HepG2 (cell line): ENCODE measurements around the gene STYXL1. TPM values are rescaled to one million over a fixed set of nuclear protein-coding genes. Genes with fewer than 3 reads are reported as not detected.

Source experiments
- ATAD3A ChIP-seq: sonication (generic); formaldehyde crosslinking; IDR thresholded peaks from 2 replicates; pipeline ENCODE4 v1.4.0; 2020; ENCODE audit warnings: missing genetic modification reagents
- EHMT2 ChIP-seq: fragments of 200-600 bp; sonication (generic); IDR thresholded peaks from 2 replicates; pipeline ENCODE4 v1.7.0; 2017; ENCODE audit warnings: antibody characterized with exemption, low read depth, low read length, borderline replicate concordance
- JDP2 ChIP-seq: sonication (generic); formaldehyde crosslinking; IDR thresholded peaks from 2 replicates; pipeline ENCODE4 v1.8.1; 2022; ENCODE audit warnings: missing genetic modification reagents, borderline replicate concordance
- MEF2D ChIP-seq: sonication (generic); formaldehyde crosslinking; IDR thresholded peaks from 2 replicates; pipeline ENCODE4 v1.5.1; 2020; ENCODE audit warnings: mild to moderate bottlenecking, missing genetic modification reagents
- MIER3 ChIP-seq: IDR thresholded peaks from 2 replicates; pipeline ENCODE4 v1.6.1; 2016; ENCODE audit warnings: missing compliant biosample characterization, borderline replicate concordance
- MYNN ChIP-seq: sonication (generic); formaldehyde crosslinking; IDR thresholded peaks from 2 replicates; pipeline ENCODE4 v1.4.0; 2020; ENCODE audit warnings: mild to moderate bottlenecking, low read depth, missing genetic modification reagents
- PAX8 ChIP-seq: sonication (generic); formaldehyde crosslinking; IDR thresholded peaks from 2 replicates; pipeline ENCODE4 v1.8.0; 2022; ENCODE audit warnings: mild to moderate bottlenecking, missing genetic modification reagents, borderline replicate concordance
- POLR2AphosphoS2 ChIP-seq: IDR thresholded peaks from 2 replicates; pipeline ENCODE4 v1.6.1; 2011; ENCODE audit warnings: low read depth, low read length, improper control_type of control experiment
- STAG1 ChIP-seq: sonication (generic); formaldehyde crosslinking; IDR thresholded peaks from 2 replicates; pipeline ENCODE4 v1.4.0; 2020; ENCODE audit warnings: missing genetic modification reagents
- ZBTB38 ChIP-seq: sonication (generic); formaldehyde crosslinking; IDR thresholded peaks from 2 replicates; pipeline ENCODE4 v1.5.1; 2020; ENCODE audit warnings: mild to moderate bottlenecking, missing genetic modification reagents
- ZNF382 ChIP-seq: sonication (generic); formaldehyde crosslinking; IDR thresholded peaks from 2 replicates; pipeline ENCODE4 v1.5.0; 2020; ENCODE audit warnings: missing genetic modification reagents, mild to moderate bottlenecking, borderline replicate concordance
- ZNF446 ChIP-seq: sonication (generic); formaldehyde crosslinking; IDR thresholded peaks from 2 replicates; pipeline ENCODE4 v1.5.0; 2020; ENCODE audit warnings: mild to moderate bottlenecking, missing genetic modification reagents
- ZNF616 ChIP-seq: sonication (generic); formaldehyde crosslinking; IDR thresholded peaks from 2 replicates; pipeline ENCODE4 v1.5.0; 2020; ENCODE audit warnings: low read depth, mild to moderate bottlenecking, missing genetic modification reagents
- ZNF670 ChIP-seq: sonication (generic); formaldehyde crosslinking; IDR thresholded peaks from 2 replicates; pipeline ENCODE4 v1.8.0; 2022; ENCODE audit warnings: mild to moderate bottlenecking, missing genetic modification reagents, borderline replicate concordance
- ZNF776 ChIP-seq: sonication (generic); formaldehyde crosslinking; IDR thresholded peaks from 2 replicates; pipeline ENCODE4 v1.4.0; 2020; ENCODE audit warnings: mild to moderate bottlenecking, missing genetic modification reagents
- polyA plus RNA-seq, 8 experiments: library from polyadenylated mRNA; depleted of rRNA in 3 of 8; stranded (reverse) in 7 of 8; unstranded in 1 of 8; fragments of >200 nt; fragmentation: Illumina TruSeq in 4 of 8; extraction: Trizol in 4 of 8; gene quantifications; 2 replicates each; pipeline versions ENCODE4 v1.2.1 to v1.2.3, GENCODE V29; 2011 to 2016; ENCODE audit warnings: low read depth in 4 of 8, missing spikeins in 1 of 8, mixed read lengths in 1 of 8; ENCODE audit not compliant: insufficient read depth in 1 of 8
- total RNA-seq, 5 experiments: library from RNA; depleted of rRNA; stranded (reverse); fragments of >200 nt; fragmentation: Illumina TruSeq; extraction: Trizol; gene quantifications; 2 replicates each; pipeline ENCODE4 v1.2.3, GENCODE V29; 2016; ENCODE audit warnings: low read depth in 1 of 5
- TF ChIP-seq, protein P1 (sequence below): sonication (generic); formaldehyde crosslinking; IDR thresholded peaks from 2 replicates; pipeline ENCODE4 v1.4.0; 2020; ENCODE audit warnings: missing genetic modification reagents
- TF ChIP-seq, protein P2 (sequence below): sonication (generic); formaldehyde crosslinking; conservative IDR thresholded peaks from 2 replicates; pipeline ENCODE4 v1.5.0; 2020; ENCODE audit warnings: missing genetic modification reagents
- TF ChIP-seq, protein P3 (sequence below): sonication (generic); formaldehyde crosslinking; conservative IDR thresholded peaks from 2 replicates; pipeline ENCODE4 v1.8.1; 2023; ENCODE audit warnings: missing genetic modification reagents
- TF ChIP-seq, protein P4 (sequence below): sonication (generic); formaldehyde crosslinking; IDR thresholded peaks from 2 replicates; pipeline ENCODE4 v1.5.1; 2020; ENCODE audit warnings: missing genetic modification reagents, mild to moderate bottlenecking, borderline replicate concordance
- TF ChIP-seq, protein P5 (sequence below): sonication (generic); formaldehyde crosslinking; IDR thresholded peaks from 2 replicates; pipeline ENCODE4 v1.8.0; 2022; ENCODE audit warnings: mild to moderate bottlenecking, missing genetic modification reagents, moderate library complexity

STYXL1 gene
- total and polyA plus RNA-seq, 2 of the 13 experiments (the other 11 are each of a cell fraction or from before 2014, with no cell fraction given), result 23.9 to 38.3 TPM

DNA sequence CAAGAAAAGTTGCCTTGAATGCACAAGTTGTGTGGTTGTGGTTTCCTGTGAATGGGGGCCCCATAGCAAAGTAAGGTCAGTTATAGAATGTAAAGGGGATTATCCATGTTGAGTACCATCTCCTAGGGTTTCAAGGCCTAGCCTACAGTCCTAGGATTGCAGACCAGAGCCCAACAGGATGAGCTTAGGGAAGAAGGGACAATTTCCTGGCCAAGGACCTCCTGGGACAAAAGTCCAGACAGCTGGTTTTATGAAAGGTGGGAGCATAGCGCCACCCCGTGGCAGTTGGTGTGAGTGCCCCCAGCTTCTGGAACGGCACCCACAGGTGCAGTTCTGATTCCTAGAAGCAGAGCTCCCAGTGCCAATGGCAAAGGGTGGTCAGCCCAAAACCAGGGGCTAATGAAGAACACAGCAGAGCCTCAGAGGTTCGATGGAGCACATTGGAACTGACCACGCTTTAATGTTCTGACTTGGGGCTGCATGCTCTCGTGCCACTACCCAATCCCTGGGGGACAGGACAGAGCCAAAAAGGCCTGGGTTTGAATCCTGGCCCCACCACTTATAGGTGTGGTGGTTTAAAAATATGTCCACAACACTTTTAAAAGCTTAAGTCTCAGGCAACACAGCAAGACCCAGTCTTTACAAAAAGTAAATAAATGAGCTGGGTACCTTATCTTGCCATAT lies 27.6 kb downstream of the STYXL1 start (continued):
- TF ChIP-seq ZNF382 (CRISPR knock-in tag) (no peak), ZNF616 (CRISPR knock-in tag) (no peak), POLR2AphosphoS2 (no peak), EHMT2 (no peak), STAG1 (CRISPR knock-in tag) (peak; percentile 100), MYNN (CRISPR knock-in tag) (no peak), PAX8 (CRISPR knock-in tag) (no peak), ZNF670 (no peak), MIER3 (CRISPR knock-in tag) (no peak), ZNF446 (no peak), ATAD3A (no peak), ZBTB38 (CRISPR knock-in tag) (no peak), JDP2 (CRISPR knock-in tag) (no peak), ZNF776 (CRISPR knock-in tag) (no peak), MEF2D (CRISPR knock-in tag) (peak; percentile 33; the same call in 1 of the 2 replicates)
- TF ChIP-seq, protein P1, sequence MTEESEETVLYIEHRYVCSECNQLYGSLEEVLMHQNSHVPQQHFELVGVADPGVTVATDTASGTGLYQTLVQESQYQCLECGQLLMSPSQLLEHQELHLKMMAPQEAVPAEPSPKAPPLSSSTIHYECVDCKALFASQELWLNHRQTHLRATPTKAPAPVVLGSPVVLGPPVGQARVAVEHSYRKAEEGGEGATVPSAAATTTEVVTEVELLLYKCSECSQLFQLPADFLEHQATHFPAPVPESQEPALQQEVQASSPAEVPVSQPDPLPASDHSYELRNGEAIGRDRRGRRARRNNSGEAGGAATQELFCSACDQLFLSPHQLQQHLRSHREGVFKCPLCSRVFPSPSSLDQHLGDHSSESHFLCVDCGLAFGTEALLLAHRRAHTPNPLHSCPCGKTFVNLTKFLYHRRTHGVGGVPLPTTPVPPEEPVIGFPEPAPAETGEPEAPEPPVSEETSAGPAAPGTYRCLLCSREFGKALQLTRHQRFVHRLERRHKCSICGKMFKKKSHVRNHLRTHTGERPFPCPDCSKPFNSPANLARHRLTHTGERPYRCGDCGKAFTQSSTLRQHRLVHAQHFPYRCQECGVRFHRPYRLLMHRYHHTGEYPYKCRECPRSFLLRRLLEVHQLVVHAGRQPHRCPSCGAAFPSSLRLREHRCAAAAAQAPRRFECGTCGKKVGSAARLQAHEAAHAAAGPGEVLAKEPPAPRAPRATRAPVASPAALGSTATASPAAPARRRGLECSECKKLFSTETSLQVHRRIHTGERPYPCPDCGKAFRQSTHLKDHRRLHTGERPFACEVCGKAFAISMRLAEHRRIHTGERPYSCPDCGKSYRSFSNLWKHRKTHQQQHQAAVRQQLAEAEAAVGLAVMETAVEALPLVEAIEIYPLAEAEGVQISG (CRISPR knock-in tag), result 0 out of 2 replicates have a peak, but pooled peaks have one; percentile 12
- TF ChIP-seq, protein P2, sequence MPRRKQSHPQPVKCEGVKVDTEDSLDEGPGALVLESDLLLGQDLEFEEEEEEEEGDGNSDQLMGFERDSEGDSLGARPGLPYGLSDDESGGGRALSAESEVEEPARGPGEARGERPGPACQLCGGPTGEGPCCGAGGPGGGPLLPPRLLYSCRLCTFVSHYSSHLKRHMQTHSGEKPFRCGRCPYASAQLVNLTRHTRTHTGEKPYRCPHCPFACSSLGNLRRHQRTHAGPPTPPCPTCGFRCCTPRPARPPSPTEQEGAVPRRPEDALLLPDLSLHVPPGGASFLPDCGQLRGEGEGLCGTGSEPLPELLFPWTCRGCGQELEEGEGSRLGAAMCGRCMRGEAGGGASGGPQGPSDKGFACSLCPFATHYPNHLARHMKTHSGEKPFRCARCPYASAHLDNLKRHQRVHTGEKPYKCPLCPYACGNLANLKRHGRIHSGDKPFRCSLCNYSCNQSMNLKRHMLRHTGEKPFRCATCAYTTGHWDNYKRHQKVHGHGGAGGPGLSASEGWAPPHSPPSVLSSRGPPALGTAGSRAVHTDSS, result no peak
- TF ChIP-seq, protein P3, sequence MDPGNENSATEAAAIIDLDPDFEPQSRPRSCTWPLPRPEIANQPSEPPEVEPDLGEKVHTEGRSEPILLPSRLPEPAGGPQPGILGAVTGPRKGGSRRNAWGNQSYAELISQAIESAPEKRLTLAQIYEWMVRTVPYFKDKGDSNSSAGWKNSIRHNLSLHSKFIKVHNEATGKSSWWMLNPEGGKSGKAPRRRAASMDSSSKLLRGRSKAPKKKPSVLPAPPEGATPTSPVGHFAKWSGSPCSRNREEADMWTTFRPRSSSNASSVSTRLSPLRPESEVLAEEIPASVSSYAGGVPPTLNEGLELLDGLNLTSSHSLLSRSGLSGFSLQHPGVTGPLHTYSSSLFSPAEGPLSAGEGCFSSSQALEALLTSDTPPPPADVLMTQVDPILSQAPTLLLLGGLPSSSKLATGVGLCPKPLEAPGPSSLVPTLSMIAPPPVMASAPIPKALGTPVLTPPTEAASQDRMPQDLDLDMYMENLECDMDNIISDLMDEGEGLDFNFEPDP (CRISPR knock-in tag), result no peak
- TF ChIP-seq, protein P4, sequence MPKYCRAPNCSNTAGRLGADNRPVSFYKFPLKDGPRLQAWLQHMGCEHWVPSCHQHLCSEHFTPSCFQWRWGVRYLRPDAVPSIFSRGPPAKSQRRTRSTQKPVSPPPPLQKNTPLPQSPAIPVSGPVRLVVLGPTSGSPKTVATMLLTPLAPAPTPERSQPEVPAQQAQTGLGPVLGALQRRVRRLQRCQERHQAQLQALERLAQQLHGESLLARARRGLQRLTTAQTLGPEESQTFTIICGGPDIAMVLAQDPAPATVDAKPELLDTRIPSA (CRISPR knock-in tag), result no peak
- TF ChIP-seq, protein P5, sequence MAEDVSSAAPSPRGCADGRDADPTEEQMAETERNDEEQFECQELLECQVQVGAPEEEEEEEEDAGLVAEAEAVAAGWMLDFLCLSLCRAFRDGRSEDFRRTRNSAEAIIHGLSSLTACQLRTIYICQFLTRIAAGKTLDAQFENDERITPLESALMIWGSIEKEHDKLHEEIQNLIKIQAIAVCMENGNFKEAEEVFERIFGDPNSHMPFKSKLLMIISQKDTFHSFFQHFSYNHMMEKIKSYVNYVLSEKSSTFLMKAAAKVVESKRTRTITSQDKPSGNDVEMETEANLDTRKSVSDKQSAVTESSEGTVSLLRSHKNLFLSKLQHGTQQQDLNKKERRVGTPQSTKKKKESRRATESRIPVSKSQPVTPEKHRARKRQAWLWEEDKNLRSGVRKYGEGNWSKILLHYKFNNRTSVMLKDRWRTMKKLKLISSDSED (CRISPR knock-in tag), result no peak
